ENCODE data around the gene MGAT4A.

Gene MGAT4A

DNA sequence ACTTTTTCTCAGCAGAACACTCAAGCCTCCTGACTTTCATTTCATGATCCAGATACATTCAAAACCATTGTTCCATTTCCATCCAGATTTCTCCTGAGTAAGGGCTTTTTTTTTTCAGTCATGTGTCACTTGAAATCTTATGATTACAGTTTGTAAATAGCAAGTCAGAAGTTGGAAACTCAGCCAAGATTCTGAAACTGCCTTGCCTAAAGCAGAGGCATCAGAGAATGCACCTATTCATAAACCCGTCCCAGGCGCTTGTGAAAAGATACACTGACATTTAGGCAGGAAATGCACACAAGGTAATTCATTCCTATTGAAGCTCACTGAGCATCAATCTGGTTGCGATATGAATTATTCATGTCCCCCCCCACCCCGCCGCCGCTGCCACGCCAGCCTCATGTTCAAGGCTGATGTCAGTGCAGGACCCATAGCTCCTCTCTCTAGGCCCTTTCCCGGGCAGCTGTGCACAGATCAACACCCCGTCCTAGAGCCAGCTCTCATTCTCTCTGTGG is 30.4 kb upstream of the MGAT4A start:
- no peaks in the 10 kb centered on the region for H3K9me3 ChIP-seq (ENCODE audit: low read length)
- no peak overlapping the region for H3K4me3 ChIP-seq (ENCODE audit: low read depth, low read length, poor library complexity, severe bottlenecking)
- H3K27me3 ChIP-seq (ENCODE audit: insufficient read depth, low read length) = 0 out of 2 replicates have a peak, but pooled peaks cover 3% of the 10 kb centered on the region
- no peaks in the 10 kb centered on the region for H3F3A ChIP-seq (ENCODE audit: insufficient read depth, low read length)
- no peak overlapping the region for H2AFZ ChIP-seq (ENCODE audit: low read length)
- no peak for TF ChIP-seq EZH2 (IDR thresholded peaks at IDR 0.05; ENCODE audit: borderline replicate concordance, low read length)
- TF ChIP-seq, protein P1, sequence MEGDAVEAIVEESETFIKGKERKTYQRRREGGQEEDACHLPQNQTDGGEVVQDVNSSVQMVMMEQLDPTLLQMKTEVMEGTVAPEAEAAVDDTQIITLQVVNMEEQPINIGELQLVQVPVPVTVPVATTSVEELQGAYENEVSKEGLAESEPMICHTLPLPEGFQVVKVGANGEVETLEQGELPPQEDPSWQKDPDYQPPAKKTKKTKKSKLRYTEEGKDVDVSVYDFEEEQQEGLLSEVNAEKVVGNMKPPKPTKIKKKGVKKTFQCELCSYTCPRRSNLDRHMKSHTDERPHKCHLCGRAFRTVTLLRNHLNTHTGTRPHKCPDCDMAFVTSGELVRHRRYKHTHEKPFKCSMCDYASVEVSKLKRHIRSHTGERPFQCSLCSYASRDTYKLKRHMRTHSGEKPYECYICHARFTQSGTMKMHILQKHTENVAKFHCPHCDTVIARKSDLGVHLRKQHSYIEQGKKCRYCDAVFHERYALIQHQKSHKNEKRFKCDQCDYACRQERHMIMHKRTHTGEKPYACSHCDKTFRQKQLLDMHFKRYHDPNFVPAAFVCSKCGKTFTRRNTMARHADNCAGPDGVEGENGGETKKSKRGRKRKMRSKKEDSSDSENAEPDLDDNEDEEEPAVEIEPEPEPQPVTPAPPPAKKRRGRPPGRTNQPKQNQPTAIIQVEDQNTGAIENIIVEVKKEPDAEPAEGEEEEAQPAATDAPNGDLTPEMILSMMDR (IDR thresholded peaks at IDR 0.05; ENCODE audit: low read length) = no peak
- no peaks in the 10 kb centered on the region for H3K9me2 ChIP-seq (ENCODE audit: low read depth, low read length)
- H3K36me3 ChIP-seq (ENCODE audit: insufficient read depth, low read length) = no peaks in the 10 kb centered on the region
- no peak overlapping the region for H3K9ac ChIP-seq (ENCODE audit: low read length)
- H3K4me2 ChIP-seq (ENCODE audit: low read length) = no peak overlapping the region
- no peak overlapping the region for H3K27ac ChIP-seq (ENCODE audit: low read depth, low read length, poor library complexity, severe bottlenecking)
- H3K4me1 ChIP-seq (ENCODE audit: insufficient read depth, low read length, severe bottlenecking) = peaks cover 25% of the 10 kb centered on the region
- H4K20me1 ChIP-seq (ENCODE audit: insufficient read depth, low read length) = no peaks in the 10 kb centered on the region
- no peaks in the 10 kb centered on the region for H3K79me2 ChIP-seq (ENCODE audit: insufficient read depth, low read length)

DNA sequence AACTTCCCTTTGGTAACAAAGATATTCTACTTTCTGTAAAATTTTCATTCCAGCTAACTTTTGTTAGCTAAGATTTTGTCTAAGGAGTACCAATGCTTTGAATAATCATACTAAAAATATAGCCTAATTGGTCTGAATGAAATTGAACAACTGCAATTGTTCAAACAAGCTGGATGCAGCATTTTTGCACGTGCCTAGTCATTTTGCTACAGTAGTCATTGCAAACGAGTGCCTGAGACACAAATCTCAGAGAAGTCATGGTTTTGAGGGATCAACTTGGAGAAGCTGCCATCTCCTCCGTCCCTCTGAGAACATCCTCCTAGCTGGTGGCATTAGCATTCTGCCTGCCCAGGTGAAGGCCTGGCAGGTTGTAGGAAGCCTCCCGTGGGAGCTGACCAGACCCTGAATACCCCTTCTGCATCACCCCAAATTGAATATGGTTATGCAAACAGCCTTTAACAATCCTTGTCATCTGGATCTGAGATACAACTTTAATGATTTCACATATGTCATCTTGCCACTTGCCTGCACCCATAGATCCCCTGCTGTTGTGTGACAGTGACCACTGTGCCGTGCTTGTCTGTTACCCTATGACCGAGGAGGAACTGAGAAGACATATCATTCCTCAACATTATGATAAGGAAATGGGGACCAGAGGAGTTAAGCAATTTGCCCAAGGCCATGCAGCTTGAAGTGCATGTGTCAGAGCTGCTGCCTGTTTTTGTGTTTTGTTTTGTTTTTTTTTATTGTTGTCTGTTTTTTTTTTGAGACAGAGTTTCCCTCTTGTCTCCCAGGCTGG is 29.1 kb upstream of the MGAT4A start:
- H3K27ac ChIP-seq (ENCODE audit: low read depth, low read length, poor library complexity, severe bottlenecking) = no peak overlapping the region
- H3K36me3 ChIP-seq (ENCODE audit: insufficient read depth, low read length) = no peaks in the 10 kb centered on the region
- H3K79me2 ChIP-seq (ENCODE audit: insufficient read depth, low read length) = no peaks in the 10 kb centered on the region
- TF ChIP-seq EZH2 (IDR thresholded peaks at IDR 0.05; ENCODE audit: borderline replicate concordance, low read length) = no peak
- no peaks in the 10 kb centered on the region for H3F3A ChIP-seq (ENCODE audit: insufficient read depth, low read length)
- H3K4me2 ChIP-seq (ENCODE audit: low read length) = no peak overlapping the region
- H4K20me1 ChIP-seq (ENCODE audit: insufficient read depth, low read length) = no peaks in the 10 kb centered on the region
- H3K9me3 ChIP-seq (ENCODE audit: low read length) = no peaks in the 10 kb centered on the region
- H2AFZ ChIP-seq (ENCODE audit: low read length) = no peak overlapping the region
- no peaks in the 10 kb centered on the region for H3K9me2 ChIP-seq (ENCODE audit: low read depth, low read length)
- H3K9ac ChIP-seq (ENCODE audit: low read length) = no peak overlapping the region
- peaks cover 3% of the 10 kb centered on the region; the same call in 1 of the 2 replicates for H3K27me3 ChIP-seq (ENCODE audit: insufficient read depth, low read length)
- H3K4me3 ChIP-seq (ENCODE audit: low read depth, low read length, poor library complexity, severe bottlenecking) = no peak overlapping the region
- H3K4me1 ChIP-seq (ENCODE audit: insufficient read depth, low read length, severe bottlenecking) = peaks cover 25% of the 10 kb centered on the region

DNA sequence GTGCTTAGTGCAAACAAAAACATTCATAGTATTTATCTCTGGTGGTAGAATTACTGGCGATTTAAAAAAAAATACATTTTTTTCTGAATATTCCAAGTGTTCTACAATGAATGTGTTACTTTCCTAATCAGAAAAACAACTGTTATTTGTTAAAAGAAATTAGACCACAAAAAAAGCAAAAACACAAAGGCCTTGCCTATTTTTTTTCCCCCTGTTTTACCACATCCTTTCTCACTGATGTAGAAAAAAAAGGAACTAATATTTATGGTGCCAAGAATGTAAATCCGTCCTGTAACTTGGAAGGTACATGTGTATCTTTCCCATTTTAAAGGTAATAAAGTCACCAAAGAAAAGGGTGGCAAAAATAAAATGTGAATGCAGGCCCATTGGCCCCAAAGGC is 28.4 kb upstream of the MGAT4A start:
- Histone ChIP-seq H3K36me3 (ENCODE audit: insufficient read depth, low read length) (no peaks in the 10 kb centered on the region), H3K9ac (ENCODE audit: low read length) (no peak overlapping the region), H4K20me1 (ENCODE audit: insufficient read depth, low read length) (no peaks in the 10 kb centered on the region), H3F3A (ENCODE audit: insufficient read depth, low read length) (no peaks in the 10 kb centered on the region), H3K9me2 (ENCODE audit: low read depth, low read length) (no peaks in the 10 kb centered on the region), H3K4me2 (ENCODE audit: low read length) (no peak overlapping the region), H3K27me3 (ENCODE audit: insufficient read depth, low read length) (peaks cover 3% of the 10 kb centered on the region; the same call in 1 of the 2 replicates), H3K27ac (ENCODE audit: low read depth, low read length, poor library complexity, severe bottlenecking) (no peak overlapping the region), H3K9me3 (ENCODE audit: low read length) (no peaks in the 10 kb centered on the region), H2AFZ (ENCODE audit: low read length) (no peak overlapping the region), H3K4me3 (ENCODE audit: low read depth, low read length, poor library complexity, severe bottlenecking) (no peak overlapping the region), H3K4me1 (ENCODE audit: insufficient read depth, low read length, severe bottlenecking) (peaks cover 25% of the 10 kb centered on the region), H3K79me2 (ENCODE audit: insufficient read depth, low read length) (no peaks in the 10 kb centered on the region)
- TF ChIP-seq, protein P1 (IDR thresholded peaks at IDR 0.05; ENCODE audit: low read length) = no peak
- TF ChIP-seq EZH2 (IDR thresholded peaks at IDR 0.05; ENCODE audit: borderline replicate concordance, low read length) = no peak
